ENCODE results near the gene CLBA1.
A peak's percentile ranks its signal among the peaks of the same experiment; 100 is the strongest.

The CLBA1 gene

GRCh38 chr14:104968541-104969401 lies 16.8 kb upstream of the CLBA1 start:
- no peak for DNase-seq (ENCODE audit: low read depth in 2 of 2)

GRCh38 chr14:104969741-104970230 lies 15.8 kb upstream of the CLBA1 start:
- no peak for DNase-seq (ENCODE audit: low read depth in 2 of 2)

GRCh38 chr14:104970231-104971068 lies 15.1 kb upstream of the CLBA1 start:
- no peak for DNase-seq (ENCODE audit: low read depth in 2 of 2)

GRCh38 chr14:104971447-104972240 lies 13.9 kb upstream of the CLBA1 start:
- DNase-seq (ENCODE audit: low read depth in 2 of 2) = no peak

GRCh38 chr14:104972301-104973134 lies 13.1 kb upstream of the CLBA1 start:
- no peak for DNase-seq (ENCODE audit: low read depth in 2 of 2)

GRCh38 chr14:104973135-104973384 lies 12.5 kb upstream of the CLBA1 start:
- DNase-seq (ENCODE audit: low read depth in 2 of 2) = no peak

GRCh38 chr14:104973385-104974145 lies 12.0 kb upstream of the CLBA1 start:
- DNase-seq (ENCODE audit: low read depth in 2 of 2) = no peak

GRCh38 chr14:104974146-104974541 lies 11.4 kb upstream of the CLBA1 start:
- DNase-seq (ENCODE audit: low read depth in 2 of 2) = no peak

GRCh38 chr14:104974665-104975390 lies 10.8 kb upstream of the CLBA1 start:
- no peak for DNase-seq (ENCODE audit: low read depth in 2 of 2)

GRCh38 chr14:104975481-104976197 lies 9.9 kb upstream of the CLBA1 start:
- no peak for DNase-seq (ENCODE audit: low read depth in 2 of 2)

- peak; percentile 73 to 77 for DNase-seq (ENCODE audit: low read depth in 2 of 2)
Observed at GRCh38 chr14:104976198-104977007, 9.2 kb upstream of the CLBA1 start.

- DNase-seq (ENCODE audit: low read depth in 2 of 2) = no peak
Observed at GRCh38 chr14:104977008-104977680, 8.4 kb upstream of the CLBA1 start.

- DNase-seq (ENCODE audit: low read depth in 2 of 2) = no peak
Observed at GRCh38 chr14:104977681-104978653, 7.6 kb upstream of the CLBA1 start, which contains the start of gene AHNAK2. Gene AHNAK2, minus strand, starts transcription at chr14:104978374. Its CDS starts 137 bp downstream, at chr14:104978237.

GRCh38 chr14:104978746-104979691 lies 6.6 kb upstream of the CLBA1 start:
- DNase-seq (ENCODE audit: low read depth in 2 of 2) = no peak
